GM19467 (cell line): ENCODE measurements around the gene ARHGAP26.

Experiments used
- ATAC-seq: cut with Tn5 transposase; IDR thresholded peaks from one replicate; pipeline ENCODE4 v1.9.1; 2021; ENCODE audit warnings: mild to moderate bottlenecking, moderate library complexity; ENCODE audit not compliant: unreplicated experiment

ARHGAP26 gene

GRCh38 chr5:142749321-142749720 lies 20.9 kb upstream of the ARHGAP26 start:
- no peak for ATAC-seq

GRCh38 chr5:142753116-142753631 lies 17.0 kb upstream of the ARHGAP26 start:
- ATAC-seq = no peak

GRCh38 chr5:142754031-142754430 lies 16.1 kb upstream of the ARHGAP26 start:
- ATAC-seq = no peak

- ATAC-seq = no peak
Measured at GRCh38 chr5:142756576-142756975, 13.6 kb upstream of the ARHGAP26 start.

- no peak for ATAC-seq
Measured at GRCh38 chr5:142757564-142757963, 12.6 kb upstream of the ARHGAP26 start.

- ATAC-seq = no peak
Measured at GRCh38 chr5:142758062-142758795, 11.9 kb upstream of the ARHGAP26 start.

GRCh38 chr5:142758796-142759145 lies 11.4 kb upstream of the ARHGAP26 start:
- ATAC-seq = no peak

- ATAC-seq = no peak
Measured at GRCh38 chr5:142763701-142764100, 6.5 kb upstream of the ARHGAP26 start.

- ATAC-seq = no peak
Measured at GRCh38 chr5:142767178-142767577, 3.0 kb upstream of the ARHGAP26 start.

- no peak for ATAC-seq
Measured at GRCh38 chr5:142767911-142768310, 2.3 kb upstream of the ARHGAP26 start.

- no peak for ATAC-seq
Measured at GRCh38 chr5:142769251-142769792, 855 bp upstream of the ARHGAP26 start.

GRCh38 chr5:142770650-142771609 lies 753 bp downstream of the ARHGAP26 start:
- ATAC-seq = peak; percentile 19

- ATAC-seq = no peak
Measured at GRCh38 chr5:142771666-142772065, 1.5 kb downstream of the ARHGAP26 start.

GRCh38 chr5:142772446-142773293 lies 2.5 kb downstream of the ARHGAP26 start:
- no peak for ATAC-seq

- ATAC-seq = no peak
Measured at GRCh38 chr5:142777099-142777498, 6.9 kb downstream of the ARHGAP26 start.

GRCh38 chr5:142777850-142778249 lies 7.7 kb downstream of the ARHGAP26 start:
- ATAC-seq = no peak

- no peak for ATAC-seq
Measured at GRCh38 chr5:142779163-142779840, 9.1 kb downstream of the ARHGAP26 start.

- ATAC-seq = no peak
Measured at GRCh38 chr5:142780871-142781270, 10.7 kb downstream of the ARHGAP26 start.

- ATAC-seq = no peak
Measured at GRCh38 chr5:142782976-142783530, 12.9 kb downstream of the ARHGAP26 start.
